Measurements from ENCODE around the gene MRPS22. TPM values are rescaled to one million over a fixed set of nuclear protein-coding genes. Genes with fewer than 3 reads are reported as not detected.

Gene MRPS22
- total and polyA plus RNA-seq, 9 of the 15 experiments (the other 6 are each of a cell fraction or from before 2014, with no cell fraction given) = 148 to 397 (median 229) TPM

GRCh38 chr3:139299261-139300132 lies 44.3 kb upstream of the MRPS22 start (continued):
- TF ChIP-seq CHAMP1 (IDR thresholded peaks at IDR 0.05) (0 out of 2 replicates have a peak, but pooled peaks have one; percentile 75), REST (IDR thresholded peaks at IDR 0.05; ENCODE audit: borderline replicate concordance) (peak; percentile 48; the same call in 1 of the 2 replicates), REST (CRISPR knock-in tag; IDR thresholded peaks at IDR 0.05; ENCODE audit: low read depth) (no peak), RBM22 (IDR thresholded peaks at IDR 0.05; ENCODE audit: low read depth, low read length, poor library complexity, severe bottlenecking) (no peak), ZKSCAN3 (CRISPR knock-in tag; IDR thresholded peaks at IDR 0.05) (no peak), DMBX1 (CRISPR knock-in tag; IDR thresholded peaks at IDR 0.05; ENCODE audit: borderline replicate concordance) (peak; percentile 86), CBFB (CRISPR knock-in tag; IDR thresholded peaks at IDR 0.05) (0 out of 2 replicates have a peak, but pooled peaks have one; percentile 25), SLC30A9 (CRISPR knock-in tag; IDR thresholded peaks at IDR 0.05) (no peak), BHLHE40 (IDR thresholded peaks at IDR 0.05; ENCODE audit: low read length) (no peak; the same call in 1 of the 2 replicates), TGIF2 (CRISPR knock-in tag; IDR thresholded peaks at IDR 0.05) (no peak), GATAD2B (IDR thresholded peaks at IDR 0.05; ENCODE audit: borderline replicate concordance) (peak; percentile 88), ZNF764 (CRISPR knock-in tag; IDR thresholded peaks at IDR 0.05; ENCODE audit: low read depth) (no peak), FOXJ3 (CRISPR knock-in tag; IDR thresholded peaks at IDR 0.05) (no peak), NR0B1 (IDR thresholded peaks at IDR 0.05; ENCODE audit: partially characterized antibody) (no peak), NCOA6 (IDR thresholded peaks at IDR 0.05) (no peak)
